GM12864 (cell line): ENCODE results near the gene TMEM150A.
A peak's percentile ranks its signal among the peaks of the same experiment; 100 is the strongest.
"Not testable (repeated sequence)": the region's sequence is repeated elsewhere in the genome, so short reads cannot be mapped to it uniquely, and the experiment has no call there.

Experiments
- DNase-seq: peaks from one replicate; pipeline ENCODE4 v3.0.0-alpha.2; 2011; ENCODE audit warnings: low read depth
- H3K4me3 ChIP-seq: 2 replicates; pipeline ENCODE4 v1.5.1; 2011; ENCODE audit warnings: mild to moderate bottlenecking, low read depth, low read length, control low read depth
- CTCF ChIP-seq: IDR thresholded peaks from 2 replicates; pipeline ENCODE4 v1.5.1; 2011; ENCODE audit warnings: low read depth, mild to moderate bottlenecking, moderate library complexity, low read length, control low read depth, inconsistent platforms; ENCODE audit errors: missing control alignments

TMEM150A gene

GRCh38 chr2:85596486-85597143 lies 5.9 kb downstream of the TMEM150A start:
- H3K4me3 ChIP-seq = peak overlapping the region; percentile 91
- TF ChIP-seq CTCF = no peak
- DNase-seq = no peak

- no peak for DNase-seq
- TF ChIP-seq CTCF = no peak
These were observed 6.5 kb downstream of the TMEM150A start for GRCh38 chr2:85596026-85596333.

GRCh38 chr2:85595301-85596025 lies 7.0 kb downstream of the TMEM150A start, which contains the start of gene RNF181:
Gene RNF181 (plus strand): TSS chr2:85595745. CDS start chr2:85595764, 19 bp downstream.
- peak within 1 kb of the TSS; percentile 91 for H3K4me3 ChIP-seq
- peak; percentile 96 for DNase-seq
- TF ChIP-seq CTCF = no peak

More at GRCh38 chr2:85596026-85596333, 6.5 kb downstream of the TMEM150A start:
- H3K4me3 ChIP-seq = peak overlapping the region; percentile 91

- no peak for DNase-seq
- peak overlapping the region; percentile 91 for H3K4me3 ChIP-seq
- TF ChIP-seq CTCF = no peak
These were observed 7.7 kb downstream of the TMEM150A start for GRCh38 chr2:85594715-85595300.

GRCh38 chr2:85593023-85593422 lies 9.5 kb downstream of the TMEM150A start:
- H3K4me3 ChIP-seq = no peak overlapping the region
- DNase-seq = no peak
- TF ChIP-seq CTCF = no peak

GRCh38 chr2:85592299-85592698 lies 10.2 kb downstream of the TMEM150A start:
- H3K4me3 ChIP-seq, DNase-seq: not testable (repeated sequence)

GRCh38 chr2:85591563-85591962 lies 10.9 kb downstream of the TMEM150A start:
- TF ChIP-seq CTCF = no peak
- DNase-seq = no peak
- H3K4me3 ChIP-seq = no peak overlapping the region
